ENCODE data around the gene FKBP15. TPM values are rescaled to one million over a fixed set of nuclear protein-coding genes. Genes with fewer than 3 reads are reported as not detected.
"Not testable (repeated sequence)": the region's sequence is repeated elsewhere in the genome, so short reads cannot be mapped to it uniquely, and the experiment has no call there.

Gene FKBP15
- total and polyA plus RNA-seq, 2 donors (not counting 3 experiments of a cell fraction or from before 2014, with no cell fraction given) = 16.8 to 26.8 TPM

DNA sequence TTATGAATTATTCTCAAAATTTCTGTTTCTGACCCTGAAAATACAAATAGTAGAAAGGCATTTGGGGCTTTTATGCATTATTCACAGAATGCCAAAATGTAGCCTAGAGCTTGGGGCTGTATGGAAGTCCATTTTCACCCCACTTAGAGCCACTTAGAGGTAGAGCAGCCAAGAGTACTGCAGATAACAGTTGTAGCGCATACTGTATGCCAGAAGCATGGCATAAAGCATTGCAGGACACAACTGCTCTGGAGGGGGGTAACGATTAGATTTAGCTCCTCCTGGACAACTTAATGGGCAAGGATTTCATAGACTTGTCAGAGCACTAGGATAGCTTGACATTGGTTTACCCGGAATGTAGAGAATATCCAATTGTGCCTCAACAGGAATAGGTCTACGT lies 15.9 kb upstream of the FKBP15 start:
- no TSS peak for BruUV-seq (replicated peaks)
- TF ChIP-seq EZH2 (IDR thresholded peaks at IDR 0.05; ENCODE audit: borderline replicate concordance, low read depth, low read length, severe bottlenecking) (no peak), JUN (IDR thresholded peaks at IDR 0.05; ENCODE audit: borderline replicate concordance, insufficient read depth, insufficient read length, low read depth) (no peak), GATA2 (IDR thresholded peaks at IDR 0.05; ENCODE audit: insufficient read depth, insufficient read length, low read depth, low read length) (no peak), POLR2A (IDR thresholded peaks at IDR 0.05; ENCODE audit: low read depth, low read length) (no peak), POLR2AphosphoS5 (IDR thresholded peaks at IDR 0.05; ENCODE audit: insufficient read depth, low read depth, low read length) (no peak), MYC (IDR thresholded peaks at IDR 0.05; ENCODE audit: low read depth, low read length) (no peak), MAX (IDR thresholded peaks at IDR 0.05; ENCODE audit: insufficient read depth, insufficient read length) (no peak), FOS (IDR thresholded peaks at IDR 0.05; ENCODE audit: borderline replicate concordance, insufficient read depth, low read length) (no peak)
- TF ChIP-seq, protein P1, sequence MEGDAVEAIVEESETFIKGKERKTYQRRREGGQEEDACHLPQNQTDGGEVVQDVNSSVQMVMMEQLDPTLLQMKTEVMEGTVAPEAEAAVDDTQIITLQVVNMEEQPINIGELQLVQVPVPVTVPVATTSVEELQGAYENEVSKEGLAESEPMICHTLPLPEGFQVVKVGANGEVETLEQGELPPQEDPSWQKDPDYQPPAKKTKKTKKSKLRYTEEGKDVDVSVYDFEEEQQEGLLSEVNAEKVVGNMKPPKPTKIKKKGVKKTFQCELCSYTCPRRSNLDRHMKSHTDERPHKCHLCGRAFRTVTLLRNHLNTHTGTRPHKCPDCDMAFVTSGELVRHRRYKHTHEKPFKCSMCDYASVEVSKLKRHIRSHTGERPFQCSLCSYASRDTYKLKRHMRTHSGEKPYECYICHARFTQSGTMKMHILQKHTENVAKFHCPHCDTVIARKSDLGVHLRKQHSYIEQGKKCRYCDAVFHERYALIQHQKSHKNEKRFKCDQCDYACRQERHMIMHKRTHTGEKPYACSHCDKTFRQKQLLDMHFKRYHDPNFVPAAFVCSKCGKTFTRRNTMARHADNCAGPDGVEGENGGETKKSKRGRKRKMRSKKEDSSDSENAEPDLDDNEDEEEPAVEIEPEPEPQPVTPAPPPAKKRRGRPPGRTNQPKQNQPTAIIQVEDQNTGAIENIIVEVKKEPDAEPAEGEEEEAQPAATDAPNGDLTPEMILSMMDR (IDR thresholded peaks at IDR 0.05; ENCODE audit: extremely low read depth in 1 of 2, insufficient read depth in 1 of 2, low read depth in 1 of 2, low read length in 2 of 2) = no peak
- dilution Hi-C loops (cut with MboI; ENCODE audit: extremely low pct_ligation_motif_present, low sequenced_read_pairs) = no loop called here
- FAIRE-seq (no peak), DNase-seq (ENCODE audit: low read depth, low spot score) (no peak)
- H3K9ac ChIP-seq (replicated peaks; ENCODE audit: extremely low read depth, insufficient read depth, low read length) = no peak overlapping the region
- H3K4me2 ChIP-seq (ENCODE audit: insufficient read depth, low read length) = no peak overlapping the region
- H3K9me3 ChIP-seq (replicated peaks; ENCODE audit: control insufficient read depth, insufficient read depth, low read length) = no peaks in the 10 kb centered on the region
- H4K20me1 ChIP-seq (replicated peaks; ENCODE audit: control insufficient read depth, extremely low read depth, insufficient read depth, low read length) = no peaks in the 10 kb centered on the region
- no peaks in the 10 kb centered on the region for H3K9me1 ChIP-seq (replicated peaks; ENCODE audit: control insufficient read depth, extremely low read depth, insufficient read depth, low read length)
- ChIA-PET POLR2A (no interaction called here), CTCF (interaction anchor here (1.3 to 1.6 kb wide), 2 partner anchors 17 kb away, joined by 3 read pairs; no protein-coding TSS in a partner anchor)
- H3K27ac ChIP-seq (ENCODE audit: insufficient read depth, low read depth, low read length) = no peak overlapping the region
- H3K36me3 ChIP-seq (ENCODE audit: control insufficient read depth in 2 of 2, extremely low read depth in 1 of 2, insufficient read depth in 2 of 2, low read length in 2 of 2) = no peaks in the 10 kb centered on the region
- intact Hi-C loops (cut with micrococcal nuclease) = no loop called here
- H3K27me3 ChIP-seq (ENCODE audit: control insufficient read depth in 2 of 2, insufficient read depth in 2 of 2, low read length in 2 of 2) = no peaks in the 10 kb centered on the region
- H3K4me1 ChIP-seq (ENCODE audit: control insufficient read depth, extremely low read depth, insufficient read depth, low read length) = peaks cover 13% of the 10 kb centered on the region
- no peak overlapping the region for H3K4me3 ChIP-seq (replicated peaks in 1 of 3; ENCODE audit: insufficient read depth in 1 of 3, low read depth in 1 of 3, low read length in 3 of 3)
- H2AFZ ChIP-seq (ENCODE audit: low read depth, low read length) = no peak overlapping the region
- no peaks in the 10 kb centered on the region for H3K79me2 ChIP-seq (ENCODE audit: control insufficient read depth, insufficient read depth, low read length)

DNA sequence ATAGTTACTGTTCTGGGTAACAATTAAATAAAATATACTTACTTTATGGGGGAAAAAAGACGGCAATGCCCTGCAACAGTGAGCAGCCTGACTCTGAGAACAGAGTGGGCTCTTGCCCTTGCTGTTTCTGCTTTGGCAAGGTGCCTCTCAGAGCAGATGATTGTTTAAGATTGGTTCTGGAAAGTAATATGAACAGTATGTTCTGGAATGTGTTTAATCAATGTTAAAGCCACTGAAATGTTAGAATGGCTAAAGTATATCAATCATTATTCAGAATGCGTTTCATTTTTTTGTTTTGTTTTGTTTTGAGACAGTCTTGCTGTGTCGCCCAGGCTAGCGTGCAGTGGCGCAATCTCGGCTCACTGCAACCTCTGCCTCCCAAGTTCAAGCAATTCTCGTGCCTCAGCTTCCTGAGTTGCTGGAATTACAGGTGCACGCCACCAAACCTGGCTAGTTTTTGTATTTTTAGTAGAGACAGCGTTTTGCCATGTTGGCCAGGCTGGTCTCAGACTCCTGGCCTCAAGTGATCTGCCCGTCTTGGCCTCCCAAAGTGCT lies 14.7 kb upstream of the FKBP15 start:
- H3K79me2 ChIP-seq (ENCODE audit: control insufficient read depth, insufficient read depth, low read length); intact Hi-C loops (cut with micrococcal nuclease); H4K20me1 ChIP-seq (replicated peaks; ENCODE audit: control insufficient read depth, extremely low read depth, insufficient read depth, low read length); dilution Hi-C loops (cut with MboI; ENCODE audit: extremely low pct_ligation_motif_present, low sequenced_read_pairs); H3K9ac ChIP-seq (replicated peaks; ENCODE audit: extremely low read depth, insufficient read depth, low read length); H3K4me3 ChIP-seq (replicated peaks in 1 of 3; ENCODE audit: insufficient read depth in 1 of 3, low read depth in 1 of 3, low read length in 3 of 3); H3K27me3 ChIP-seq (ENCODE audit: control insufficient read depth in 2 of 2, insufficient read depth in 2 of 2, low read length in 2 of 2); DNase-seq (ENCODE audit: low read depth, low spot score); BruUV-seq (replicated peaks); FAIRE-seq; H3K9me3 ChIP-seq (replicated peaks; ENCODE audit: control insufficient read depth, insufficient read depth, low read length); H3K9me1 ChIP-seq (replicated peaks; ENCODE audit: control insufficient read depth, extremely low read depth, insufficient read depth, low read length); H3K36me3 ChIP-seq (ENCODE audit: control insufficient read depth in 2 of 2, extremely low read depth in 1 of 2, insufficient read depth in 2 of 2, low read length in 2 of 2); POLR2A ChIA-PET; H3K4me2 ChIP-seq (ENCODE audit: insufficient read depth, low read length); H2AFZ ChIP-seq (ENCODE audit: low read depth, low read length); H3K27ac ChIP-seq (ENCODE audit: insufficient read depth, low read depth, low read length): not testable (repeated sequence)
- H3K4me1 ChIP-seq (ENCODE audit: control insufficient read depth, extremely low read depth, insufficient read depth, low read length) = peaks cover 13% of the 10 kb centered on the region
- CTCF ChIA-PET = interaction anchor here (1.6 kb wide), 1 partner anchor 18 kb away, joined by 3 read pairs; no protein-coding TSS in a partner anchor

All from endothelial cell of umbilical vein (primary cell).